HG03342 (cell line): ENCODE measurements around the gene FAM78A.

Experiments
- ATAC-seq: cut with Tn5 transposase; IDR thresholded peaks from one replicate; pipeline ENCODE4 v1.9.1; 2021; ENCODE audit warnings: mild to moderate bottlenecking, moderate library complexity; ENCODE audit not compliant: unreplicated experiment

Gene FAM78A

GRCh38 chr9:131276094-131276888 lies at the start of gene FAM78A:
Gene FAM78A (minus strand): TSS chr9:131276510. CDS start chr9:131276179, 331 bp downstream.
- ATAC-seq: no peak

GRCh38 chr9:131324736-131325679 lies 48.7 kb upstream of the FAM78A start:
- ATAC-seq: no peak

- ATAC-seq: no peak
These were observed 47.3 kb upstream of the FAM78A start for GRCh38 chr9:131323629-131324028.

GRCh38 chr9:131320031-131320685 lies 43.8 kb upstream of the FAM78A start:
- no peak for ATAC-seq

- no peak for ATAC-seq
These were observed 43.2 kb upstream of the FAM78A start for GRCh38 chr9:131319486-131319885.

GRCh38 chr9:131318231-131319085 lies 42.1 kb upstream of the FAM78A start:
- ATAC-seq: no peak

GRCh38 chr9:131312822-131313770 lies 36.8 kb upstream of the FAM78A start:
- ATAC-seq: no peak

- no peak for ATAC-seq
These were observed 35.9 kb upstream of the FAM78A start for GRCh38 chr9:131312246-131312645.

- no peak for ATAC-seq
These were observed 34.7 kb upstream of the FAM78A start for GRCh38 chr9:131310833-131311554.

GRCh38 chr9:131309530-131310276 lies 33.4 kb upstream of the FAM78A start:
- ATAC-seq: no peak

GRCh38 chr9:131308906-131309529 lies 32.7 kb upstream of the FAM78A start:
- ATAC-seq: no peak

- no peak for ATAC-seq
These were observed 32.1 kb upstream of the FAM78A start for GRCh38 chr9:131308452-131308851.

GRCh38 chr9:131307974-131308373 lies 31.7 kb upstream of the FAM78A start:
- no peak for ATAC-seq

GRCh38 chr9:131306397-131307004 lies 30.2 kb upstream of the FAM78A start:
- ATAC-seq: no peak

- ATAC-seq: no peak
These were observed 28.5 kb upstream of the FAM78A start for GRCh38 chr9:131304676-131305355.
